ENCODE results near the gene PLA2G4E. TPM values are rescaled to one million over a fixed set of nuclear protein-coding genes. Genes with fewer than 3 reads are reported as not detected.

Gene PLA2G4E
- total RNA-seq, 1 experiment from 2014 or later: not detected

- CTCF ChIA-PET: no interaction called here
- no peaks in the 10 kb centered on the region for H3K9me3 ChIP-seq (ENCODE audit: control insufficient read depth in 1 of 2, insufficient read depth in 1 of 2, low read depth in 1 of 2, low read length in 2 of 2)
- H3K4me3 ChIP-seq (replicated peaks in 1 of 2; ENCODE audit: low read depth in 1 of 2, low read length in 2 of 2): no peak overlapping the region
- intact Hi-C loops (cut with micrococcal nuclease): no loop called here
- no peaks in the 10 kb centered on the region for H3K9me2 ChIP-seq (ENCODE audit: insufficient read depth)
- ATAC-seq (no peak), DNase-seq (ENCODE audit: low read depth, low spot score) (no peak)
- no peaks in the 10 kb centered on the region for H3K79me2 ChIP-seq (ENCODE audit: insufficient read depth, low read length)
- no peak overlapping the region for H3K4me2 ChIP-seq (ENCODE audit: low read length)
- RAD21 ChIA-PET (ENCODE audit: low non-redundant PET in 1 of 2, low total read pairs in 2 of 2, uncharacterized antibody in 2 of 2, unreplicated experiment in 2 of 2): no interaction called here
- H4K20me1 ChIP-seq (ENCODE audit: insufficient read depth): no peaks in the 10 kb centered on the region
- H2AFZ ChIP-seq (ENCODE audit: low read depth, low read length, poor library complexity, severe bottlenecking): no peak overlapping the region
- H3K9ac ChIP-seq (ENCODE audit: low read length): no peak overlapping the region
- POLR2A ChIA-PET: no interaction called here
- H3K27me3 ChIP-seq (ENCODE audit: insufficient read depth, low read length): no peaks in the 10 kb centered on the region; the same call in 1 of the 2 replicates
- TF ChIP-seq YY1 (IDR thresholded peaks at IDR 0.05; ENCODE audit: extremely low read depth, insufficient replicate concordance, low read depth, low read length): no peak
- no peak for TF ChIP-seq FOSL1 (IDR thresholded peaks at IDR 0.05; ENCODE audit: low read depth)
- TF ChIP-seq ELF1 (IDR thresholded peaks at IDR 0.05; ENCODE audit: borderline replicate concordance, low read depth): no peak
- H3K36me3 ChIP-seq (ENCODE audit: control insufficient read depth in 1 of 2, insufficient read depth in 2 of 2, low read length in 2 of 2): no peaks in the 10 kb centered on the region
- H3K27ac ChIP-seq (ENCODE audit: low read depth, low read length): no peak overlapping the region
- BruUV-seq (replicated peaks): no TSS peak
- no peaks in the 10 kb centered on the region for H3K4me1 ChIP-seq (ENCODE audit: control insufficient read depth in 1 of 2, insufficient read depth in 2 of 2, low read length in 2 of 2)
Observed at GRCh38 chr15:42038401-42038800, 17.6 kb upstream of the PLA2G4E start.

- Histone ChIP-seq H3K4me3 (replicated peaks in 1 of 2; ENCODE audit: low read depth in 1 of 2, low read length in 2 of 2) (no peak overlapping the region), H3K36me3 (ENCODE audit: control insufficient read depth in 1 of 2, insufficient read depth in 2 of 2, low read length in 2 of 2) (no peaks in the 10 kb centered on the region), H3K27ac (ENCODE audit: low read depth, low read length) (no peak overlapping the region), H3K9me3 (ENCODE audit: control insufficient read depth in 1 of 2, insufficient read depth in 1 of 2, low read depth in 1 of 2, low read length in 2 of 2) (no peaks in the 10 kb centered on the region), H3K27me3 (ENCODE audit: insufficient read depth, low read length) (no peaks in the 10 kb centered on the region; the same call in 1 of the 2 replicates), H4K20me1 (ENCODE audit: insufficient read depth) (no peaks in the 10 kb centered on the region), H3K9me2 (ENCODE audit: insufficient read depth) (no peaks in the 10 kb centered on the region), H3K4me1 (ENCODE audit: control insufficient read depth in 1 of 2, insufficient read depth in 2 of 2, low read length in 2 of 2) (no peaks in the 10 kb centered on the region), H3K4me2 (ENCODE audit: low read length) (no peak overlapping the region), H3K79me2 (ENCODE audit: insufficient read depth, low read length) (no peaks in the 10 kb centered on the region), H2AFZ (ENCODE audit: low read depth, low read length, poor library complexity, severe bottlenecking) (no peak overlapping the region), H3K9ac (ENCODE audit: low read length) (no peak overlapping the region)
- ATAC-seq (no peak), DNase-seq (ENCODE audit: low read depth, low spot score) (no peak)
- BruUV-seq (replicated peaks): no TSS peak
- POLR2A ChIA-PET: no interaction called here
- TF ChIP-seq POLR2AphosphoS5 (IDR thresholded peaks at IDR 0.05; ENCODE audit: low read depth, low read length) (no peak), POLR2A (IDR thresholded peaks at IDR 0.05; ENCODE audit: borderline replicate concordance, extremely low read depth, insufficient read depth, insufficient read length) (no peak), MAX (IDR thresholded peaks at IDR 0.05) (no peak), REST (IDR thresholded peaks at IDR 0.05; ENCODE audit: low read depth) (no peak), CBX3 (IDR thresholded peaks at IDR 0.05; ENCODE audit: low read depth) (no peak)
- CTCF ChIA-PET: no interaction called here
- intact Hi-C loops (cut with micrococcal nuclease): no loop called here
- RAD21 ChIA-PET (ENCODE audit: low non-redundant PET in 1 of 2, low total read pairs in 2 of 2, uncharacterized antibody in 2 of 2, unreplicated experiment in 2 of 2): no interaction called here
Observed at GRCh38 chr15:42037656-42038055, 16.8 kb upstream of the PLA2G4E start.

Measured in HCT116 (cell line).